SH-SY5Y (cell line): ENCODE data around the gene ADAMTS1.

Experiments
- GATA2 ChIP-seq: IDR thresholded peaks from 2 replicates; pipeline ENCODE4 v1.6.1; 2011; ENCODE audit warnings: mild to moderate bottlenecking, low read depth, low read length
- GATA3 ChIP-seq: IDR thresholded peaks from 2 replicates; pipeline ENCODE4 v1.6.1; 2011; ENCODE audit warnings: low read depth, mild to moderate bottlenecking, low read length, moderate library complexity

The ADAMTS1 gene

DNA sequence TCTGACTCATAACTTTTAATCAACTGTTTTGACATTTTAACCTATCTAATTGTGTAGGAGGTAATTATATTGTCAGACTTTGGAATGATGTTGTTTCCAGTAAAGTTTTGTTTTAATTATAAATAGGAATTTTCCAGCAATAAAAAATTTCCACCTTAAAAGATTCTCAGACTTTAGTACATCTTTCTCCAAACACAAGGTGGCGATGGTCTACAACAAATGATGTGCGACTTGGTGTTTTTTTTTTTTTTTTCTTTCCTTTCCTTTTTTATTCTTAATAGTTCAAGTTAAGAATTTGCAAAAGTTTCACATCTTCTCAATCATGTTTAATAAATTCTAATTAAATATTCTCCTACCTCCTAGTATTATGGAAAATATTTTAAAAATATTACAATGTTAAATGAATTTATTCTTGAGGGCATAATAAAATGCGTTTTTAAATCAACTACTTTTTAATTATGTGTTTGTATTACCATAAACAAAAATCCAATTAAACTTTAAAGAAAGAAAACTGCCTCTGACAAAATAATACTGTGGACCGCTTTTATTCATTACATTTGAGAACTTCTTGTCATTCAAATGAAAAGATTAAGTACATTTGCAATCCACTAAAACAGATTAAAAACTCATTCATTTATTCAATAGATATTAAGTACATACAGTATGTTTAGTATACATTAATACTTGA lies 4.4 kb upstream of the ADAMTS1 start:
- TF ChIP-seq GATA3, result no peak
- TF ChIP-seq GATA2, result no peak

DNA sequence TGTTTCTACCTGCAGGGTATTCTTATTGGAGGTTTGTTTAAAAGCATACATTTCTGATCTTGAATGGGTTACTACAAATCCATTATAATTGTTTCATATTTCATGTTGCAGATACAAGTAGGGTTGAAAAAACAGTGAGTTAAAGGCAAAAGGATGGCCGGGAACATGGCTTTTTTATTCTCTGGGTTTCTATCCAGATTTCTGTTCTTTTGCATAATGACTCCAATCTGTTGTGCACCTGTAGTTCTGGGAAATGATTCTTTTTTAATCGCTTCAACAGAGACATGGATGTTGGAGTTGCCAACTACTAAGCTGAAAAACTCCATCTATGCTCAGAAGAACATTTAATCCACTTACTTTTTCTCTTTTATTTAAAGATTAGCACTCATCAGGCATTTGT lies 2.7 kb upstream of the ADAMTS1 start:
- no peak for TF ChIP-seq GATA3
- TF ChIP-seq GATA2, result no peak

DNA sequence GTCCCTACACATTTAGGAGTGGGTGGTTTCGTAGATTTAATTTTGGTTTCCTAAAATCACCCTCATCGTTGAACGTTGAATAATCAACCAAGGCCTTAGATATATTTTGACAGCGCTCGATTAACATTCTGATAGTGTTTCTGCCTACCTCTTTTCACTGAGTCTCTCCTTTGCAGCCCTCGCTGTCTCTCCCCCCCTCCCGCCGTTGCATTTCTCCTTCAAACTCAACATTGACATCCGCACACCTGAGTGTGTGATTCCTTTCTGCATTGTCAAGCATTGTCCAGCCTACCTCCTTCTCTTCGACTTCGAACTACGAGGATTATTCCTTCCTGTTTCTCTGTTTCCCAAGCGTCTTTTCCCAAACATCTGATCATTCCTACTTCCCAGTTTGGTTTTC lies 1.8 kb upstream of the ADAMTS1 start:
- no peak for TF ChIP-seq GATA2
- TF ChIP-seq GATA3, result no peak

DNA sequence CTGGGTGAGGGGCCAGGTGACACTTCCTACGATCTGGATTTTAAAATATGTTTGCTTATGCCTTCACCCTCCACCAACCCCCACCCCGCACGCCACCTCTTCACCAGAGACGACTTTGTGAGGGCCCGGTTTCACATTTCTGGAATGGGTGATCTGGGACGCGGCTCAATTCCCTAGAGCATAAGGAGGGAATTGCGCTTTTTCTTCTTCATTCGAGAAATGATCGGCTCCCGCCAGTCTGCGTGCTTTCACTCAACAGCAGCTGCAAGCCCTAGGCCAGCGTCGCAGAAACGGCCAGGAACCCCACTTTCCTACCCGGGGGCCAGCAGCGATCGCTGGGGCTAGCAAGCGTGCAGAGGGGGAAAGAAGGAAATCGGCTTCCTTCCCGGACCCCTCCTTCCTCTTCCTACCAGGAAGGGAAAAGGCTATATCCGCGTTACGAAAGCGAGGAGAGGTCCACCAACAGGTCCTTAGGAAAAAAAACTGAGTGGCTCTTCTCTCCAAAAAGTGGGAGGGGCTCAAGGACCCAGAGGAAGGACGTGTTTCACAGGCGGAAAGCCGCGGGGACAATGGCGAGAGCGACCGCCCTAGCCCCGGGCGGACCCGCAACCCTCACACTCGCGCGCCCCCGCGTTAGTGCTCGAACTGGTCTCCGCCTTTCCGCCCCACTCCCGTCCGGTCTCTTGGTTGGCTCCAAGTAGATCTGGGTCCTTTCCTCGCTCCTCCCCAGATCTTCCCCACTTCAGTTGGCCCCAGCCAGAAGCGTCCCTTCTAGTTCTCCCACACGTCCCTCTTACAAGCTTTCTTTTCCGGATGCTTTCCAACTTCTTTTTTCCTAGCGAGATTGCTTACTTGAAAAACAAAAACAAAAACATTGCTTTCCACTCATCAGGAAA lies 1.1 kb upstream of the ADAMTS1 start:
- TF ChIP-seq GATA3 (no peak), GATA2 (no peak)

DNA sequence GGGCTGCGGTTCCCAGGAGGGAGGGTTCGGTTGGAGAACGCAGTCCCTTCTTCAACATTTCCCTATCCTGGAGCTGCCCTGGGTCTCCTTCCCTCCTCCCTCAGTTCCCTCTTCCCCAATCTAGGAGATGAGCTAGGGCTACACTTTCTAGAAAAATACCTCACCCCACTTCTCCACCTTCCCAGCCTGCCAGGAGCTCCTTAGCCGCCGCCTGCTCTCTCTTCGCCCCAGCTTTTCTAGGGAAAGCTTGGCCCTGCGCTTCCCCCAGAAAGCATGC lies 488 bp upstream of the ADAMTS1 start:
- TF ChIP-seq GATA2 (no peak), GATA3 (no peak)

DNA sequence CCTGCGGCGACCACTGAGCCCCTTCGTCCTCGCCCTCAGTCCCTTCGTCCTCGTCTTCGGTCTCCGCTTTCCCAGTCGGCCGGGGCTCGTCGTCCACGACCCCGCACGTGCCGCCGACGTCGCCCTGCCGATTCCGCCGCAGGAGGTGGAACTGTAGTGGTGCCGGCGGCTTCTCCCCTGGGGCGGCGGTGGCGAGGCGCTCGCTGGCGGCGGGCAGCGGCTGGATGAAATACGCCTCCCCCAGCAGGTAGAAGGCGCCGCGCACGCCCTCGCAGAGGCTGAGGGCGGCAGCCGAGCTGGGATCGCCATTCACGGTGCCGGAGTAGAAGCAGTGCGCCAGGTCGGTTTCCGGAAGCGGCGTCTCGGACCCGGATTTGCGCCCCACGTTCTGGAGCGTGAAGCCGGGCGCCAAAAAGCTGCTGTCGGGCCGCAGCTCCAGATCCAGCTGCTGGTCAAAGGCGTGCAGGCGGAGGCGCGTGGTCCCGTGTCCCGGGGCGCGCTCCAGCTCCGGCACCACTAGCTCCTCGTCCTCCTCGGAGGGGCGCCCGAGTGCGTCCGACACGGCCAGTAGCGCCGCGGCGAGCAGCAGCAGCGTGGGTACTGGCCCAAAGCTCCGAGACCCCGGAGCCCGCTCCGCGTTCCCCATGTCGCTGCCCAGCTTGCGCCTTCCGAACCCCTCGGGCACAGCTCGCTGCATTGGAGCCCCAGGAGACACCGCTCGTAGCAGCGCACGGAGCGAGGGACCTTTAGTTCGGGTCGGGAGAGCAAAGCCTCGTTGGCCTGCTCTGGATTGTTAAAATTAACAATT lies 747 bp downstream of the ADAMTS1 start:
- TF ChIP-seq GATA3 (no peak), GATA2 (no peak)

DNA sequence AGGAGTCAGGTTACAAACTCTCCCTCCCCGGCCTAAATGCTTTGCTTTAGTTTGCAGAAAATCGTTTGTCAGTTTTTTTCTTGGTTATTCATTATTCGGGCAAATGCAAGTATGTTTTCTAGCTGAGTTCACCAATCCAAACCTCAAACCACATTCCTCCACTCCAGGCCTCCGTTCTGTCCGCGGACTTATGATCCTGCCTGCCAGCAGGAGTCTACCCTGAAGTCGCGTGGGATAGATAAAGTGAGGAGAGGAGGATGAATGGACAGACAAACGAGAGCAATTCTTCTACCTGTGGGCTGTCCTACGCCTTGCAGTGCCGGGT lies 1.3 kb downstream of the ADAMTS1 start:
- TF ChIP-seq GATA3 (no peak), GATA2 (no peak)

DNA sequence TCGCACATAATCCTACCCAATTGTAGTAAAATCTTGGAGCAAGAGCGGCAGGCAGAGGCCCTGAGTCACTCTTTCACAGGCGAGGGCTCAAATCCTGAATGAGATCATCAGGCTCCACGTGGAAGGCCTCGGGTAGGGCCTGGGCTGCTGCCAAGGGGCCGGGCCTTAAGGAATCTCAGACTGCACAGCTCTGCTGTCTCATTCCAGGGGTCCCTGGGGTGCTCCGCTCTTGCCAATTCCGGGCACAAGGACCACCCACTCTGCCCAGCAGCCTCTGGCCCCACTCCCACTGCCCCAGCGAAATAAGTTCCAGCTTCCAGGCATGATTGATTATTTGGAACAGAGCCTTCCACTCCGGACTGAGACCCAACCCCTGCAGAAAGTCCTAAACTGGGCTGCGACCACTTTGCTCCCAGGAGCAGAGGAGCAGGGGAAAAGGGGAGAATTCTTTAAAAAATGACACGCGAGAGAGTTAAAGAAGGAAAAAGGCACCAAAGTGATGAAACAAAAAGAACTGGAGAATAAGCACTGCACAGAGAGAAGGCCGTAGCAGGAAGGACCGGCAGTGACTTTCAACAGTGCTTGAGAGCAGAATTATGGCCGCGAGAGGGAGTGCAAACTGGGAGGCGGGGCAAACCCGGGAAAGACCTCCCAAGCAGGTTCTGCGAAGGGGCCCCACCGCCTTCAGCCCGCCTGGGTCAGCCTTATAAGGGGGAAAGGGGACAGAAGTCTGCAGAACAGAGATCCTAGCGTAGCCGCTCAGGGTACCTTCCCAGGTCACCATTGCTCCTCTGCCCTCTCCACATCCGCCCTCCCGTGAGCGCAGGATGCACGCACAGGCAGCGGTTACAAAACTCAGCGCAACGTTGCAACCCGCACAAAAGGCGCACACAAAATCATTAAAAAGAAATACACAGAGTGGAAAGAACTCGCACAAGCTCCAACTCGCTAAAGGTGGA lies 2.0 kb downstream of the ADAMTS1 start:
- TF ChIP-seq GATA3, result no peak
- no peak for TF ChIP-seq GATA2

DNA sequence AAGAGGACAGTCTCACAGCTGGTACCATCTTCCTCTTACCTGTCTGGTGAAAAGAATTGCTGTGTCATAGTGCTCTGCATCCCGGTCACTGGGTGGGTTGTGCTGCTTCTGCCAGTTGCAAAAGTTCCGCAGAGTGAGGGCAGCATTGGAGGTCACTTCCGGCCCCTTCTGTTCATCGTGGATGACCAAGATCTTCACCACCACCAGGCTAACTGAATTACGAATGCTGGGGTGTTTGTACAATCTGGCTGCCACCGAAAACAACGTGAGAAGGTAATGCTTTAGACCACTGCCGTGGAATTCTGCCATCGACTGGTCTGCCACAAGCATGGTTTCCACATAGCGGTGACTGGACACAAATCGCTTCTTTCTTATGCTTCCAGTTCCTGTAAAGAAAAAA lies 2.9 kb downstream of the ADAMTS1 start:
- TF ChIP-seq GATA3 (no peak), GATA2 (no peak)

DNA sequence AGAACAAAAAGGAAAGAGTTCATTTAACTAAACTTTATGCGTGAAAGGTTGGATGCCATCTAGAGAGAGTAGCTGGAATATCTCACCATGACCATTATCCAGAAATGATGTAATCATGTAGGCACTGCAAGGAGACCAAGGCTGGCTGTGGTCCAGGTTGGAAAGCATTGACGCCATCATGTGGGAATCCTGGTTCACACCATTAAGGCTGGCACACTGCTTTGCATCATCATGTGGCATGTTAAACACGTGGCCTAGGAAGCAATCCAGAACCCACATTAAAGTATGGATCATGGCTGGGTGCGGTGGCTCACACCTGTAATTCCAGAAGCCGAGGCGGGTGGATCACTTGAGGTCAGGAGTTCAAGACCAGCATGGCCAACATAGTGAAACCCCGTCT lies 4.3 kb downstream of the ADAMTS1 start:
- no peak for TF ChIP-seq GATA3

DNA sequence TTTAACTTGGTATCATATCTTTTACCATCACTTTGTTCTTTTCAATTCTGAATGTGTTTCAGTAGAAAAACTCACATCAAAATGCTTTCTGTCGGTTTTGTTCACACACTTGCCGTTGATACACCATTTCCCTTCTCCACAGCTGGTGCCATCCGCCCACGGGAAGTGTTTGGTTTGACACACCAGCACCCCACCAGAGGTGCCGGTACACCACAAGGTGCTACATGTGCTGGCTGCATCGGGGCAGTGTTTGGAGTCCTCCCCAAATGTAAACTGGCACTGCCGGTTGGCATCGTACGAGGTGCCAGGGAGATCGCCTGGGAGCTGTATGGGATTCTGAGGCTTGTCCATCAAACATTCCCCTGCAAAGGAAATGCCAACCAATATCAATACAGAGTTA lies 5.0 kb downstream of the ADAMTS1 start:
- TF ChIP-seq GATA2, result no peak
- no peak for TF ChIP-seq GATA3

DNA sequence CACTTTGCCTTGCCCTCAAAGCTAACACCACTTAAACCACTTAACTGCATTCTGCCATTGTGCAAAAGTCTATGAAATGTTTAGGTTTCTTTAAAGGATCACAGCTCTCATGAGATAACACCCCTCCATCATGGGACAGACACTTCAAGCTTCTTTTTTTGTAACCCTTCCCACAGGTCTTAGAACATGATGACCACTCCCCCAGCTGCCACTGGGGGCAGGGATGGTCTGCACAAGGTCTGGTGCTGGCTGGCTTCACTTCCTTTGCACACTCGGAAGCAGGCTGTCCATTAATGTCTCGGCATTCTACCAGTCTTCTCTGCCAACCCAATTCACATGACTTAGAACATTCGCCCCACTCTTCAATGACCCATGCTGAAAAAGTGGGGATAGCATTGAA lies 7.7 kb downstream of the ADAMTS1 start:
- no peak for TF ChIP-seq GATA2
- TF ChIP-seq GATA3, result no peak

DNA sequence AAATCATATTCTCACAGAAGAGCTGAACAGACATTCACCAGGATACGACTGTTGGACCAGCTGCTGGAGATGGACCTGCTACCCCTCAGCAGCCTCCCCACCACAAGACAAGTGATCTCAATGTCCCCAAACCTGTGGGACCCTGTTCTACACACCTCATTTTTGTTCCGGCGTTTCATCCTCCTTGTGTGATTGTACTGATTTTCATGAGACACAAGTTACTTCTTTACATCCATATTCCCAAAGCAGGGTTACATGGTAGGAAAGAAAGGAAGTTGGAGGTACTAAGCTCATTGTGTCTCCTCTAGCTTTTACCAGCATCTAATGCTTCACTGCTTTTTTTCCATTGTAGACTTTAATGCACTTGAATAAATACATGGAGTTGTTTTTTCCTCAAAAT lies 8.7 kb downstream of the ADAMTS1 start:
- TF ChIP-seq GATA2, result no peak

DNA sequence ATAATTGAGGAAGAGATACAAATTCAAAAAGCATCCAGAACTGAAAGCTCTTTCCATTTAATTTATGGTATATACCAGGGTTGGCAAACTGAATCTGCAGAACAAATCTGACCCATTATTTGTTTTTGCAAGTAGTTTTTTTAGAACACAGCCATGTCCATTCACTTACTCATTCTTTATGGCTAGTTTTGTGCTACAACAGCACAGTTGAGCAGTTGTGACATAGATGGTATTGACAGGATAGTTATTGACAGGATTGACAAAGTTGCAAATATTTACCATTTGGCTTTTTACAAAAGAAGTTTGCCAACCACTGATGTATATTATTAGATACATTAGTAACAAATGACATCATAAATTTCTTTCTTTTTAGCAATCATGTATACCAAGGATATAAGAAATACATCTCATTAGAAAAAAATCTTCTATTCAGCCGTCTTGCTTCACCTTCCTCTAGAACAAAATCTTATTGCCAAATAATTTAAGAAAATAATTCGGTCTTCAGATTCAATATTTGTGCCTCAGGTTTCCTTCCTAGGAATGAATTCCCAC lies 9.4 kb downstream of the ADAMTS1 start:
- no peak for TF ChIP-seq GATA3
- TF ChIP-seq GATA2, result no peak
